GM12801 (cell line): ENCODE measurements around the gene CCNB2.

Experiments
- TF ChIP-seq, protein P1 (sequence below): IDR thresholded peaks from one replicate; pipeline ENCODE4 v1.5.1; 2011; ENCODE audit warnings: control low read depth; ENCODE audit not compliant: insufficient read length; ENCODE audit errors: extremely low read depth

Gene CCNB2

DNA sequence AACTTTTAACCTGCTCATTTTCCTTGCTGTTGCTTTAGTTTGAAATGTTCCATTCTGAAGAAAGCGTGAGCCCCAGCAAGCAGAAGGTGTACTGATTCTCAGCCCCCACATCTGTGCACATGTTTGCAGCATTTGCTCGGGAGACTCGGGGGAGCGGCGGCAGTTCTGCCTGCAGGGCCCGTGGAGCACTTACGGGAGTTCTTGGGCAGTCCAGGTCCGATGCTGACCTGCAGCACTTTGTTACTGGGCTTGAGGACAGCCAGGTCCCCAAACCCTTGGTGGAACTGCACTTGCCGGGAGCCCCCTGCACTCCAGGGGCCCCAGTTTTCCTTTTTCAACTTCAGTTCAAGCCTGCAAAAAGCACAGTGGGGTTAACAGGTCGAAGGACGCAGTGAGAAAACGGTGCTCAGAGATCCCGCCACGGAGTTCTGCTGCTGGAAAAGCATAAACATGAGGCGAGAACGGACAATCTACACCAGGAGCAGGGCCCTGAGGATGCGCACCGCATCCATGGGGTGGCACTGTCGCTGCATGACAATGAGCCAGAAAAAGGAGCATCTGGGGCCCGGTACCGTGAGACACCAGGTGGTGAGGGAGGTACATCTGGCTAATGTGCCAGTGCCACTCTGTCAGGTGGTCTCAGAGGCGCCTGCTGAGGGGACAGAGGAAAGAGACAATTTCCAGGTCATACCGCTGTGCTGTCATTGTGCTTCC, 56.1 kb downstream of the CCNB2 start:
- TF ChIP-seq, protein P1, sequence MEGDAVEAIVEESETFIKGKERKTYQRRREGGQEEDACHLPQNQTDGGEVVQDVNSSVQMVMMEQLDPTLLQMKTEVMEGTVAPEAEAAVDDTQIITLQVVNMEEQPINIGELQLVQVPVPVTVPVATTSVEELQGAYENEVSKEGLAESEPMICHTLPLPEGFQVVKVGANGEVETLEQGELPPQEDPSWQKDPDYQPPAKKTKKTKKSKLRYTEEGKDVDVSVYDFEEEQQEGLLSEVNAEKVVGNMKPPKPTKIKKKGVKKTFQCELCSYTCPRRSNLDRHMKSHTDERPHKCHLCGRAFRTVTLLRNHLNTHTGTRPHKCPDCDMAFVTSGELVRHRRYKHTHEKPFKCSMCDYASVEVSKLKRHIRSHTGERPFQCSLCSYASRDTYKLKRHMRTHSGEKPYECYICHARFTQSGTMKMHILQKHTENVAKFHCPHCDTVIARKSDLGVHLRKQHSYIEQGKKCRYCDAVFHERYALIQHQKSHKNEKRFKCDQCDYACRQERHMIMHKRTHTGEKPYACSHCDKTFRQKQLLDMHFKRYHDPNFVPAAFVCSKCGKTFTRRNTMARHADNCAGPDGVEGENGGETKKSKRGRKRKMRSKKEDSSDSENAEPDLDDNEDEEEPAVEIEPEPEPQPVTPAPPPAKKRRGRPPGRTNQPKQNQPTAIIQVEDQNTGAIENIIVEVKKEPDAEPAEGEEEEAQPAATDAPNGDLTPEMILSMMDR: no peak

DNA sequence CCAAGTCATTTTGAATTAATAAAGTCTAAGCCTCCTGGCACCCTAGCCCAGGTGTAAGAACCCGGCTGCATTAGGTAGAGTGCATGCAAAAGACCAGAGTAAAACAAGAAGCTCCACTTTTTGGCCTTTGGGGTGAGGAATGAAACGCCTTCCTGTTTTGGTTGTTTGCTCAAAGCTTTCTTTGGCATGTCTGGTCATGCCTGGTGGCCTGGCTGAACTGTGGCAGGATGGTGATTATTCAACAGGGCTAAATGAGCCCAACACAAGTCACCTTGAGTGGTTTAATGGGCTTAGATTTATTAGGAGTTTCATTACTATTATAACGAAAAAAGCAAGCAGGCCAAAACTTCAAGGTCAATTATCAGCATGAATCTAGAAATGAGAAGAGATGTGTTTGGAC, 60.8 kb downstream of the CCNB2 start:
- TF ChIP-seq, protein P1: no peak

DNA sequence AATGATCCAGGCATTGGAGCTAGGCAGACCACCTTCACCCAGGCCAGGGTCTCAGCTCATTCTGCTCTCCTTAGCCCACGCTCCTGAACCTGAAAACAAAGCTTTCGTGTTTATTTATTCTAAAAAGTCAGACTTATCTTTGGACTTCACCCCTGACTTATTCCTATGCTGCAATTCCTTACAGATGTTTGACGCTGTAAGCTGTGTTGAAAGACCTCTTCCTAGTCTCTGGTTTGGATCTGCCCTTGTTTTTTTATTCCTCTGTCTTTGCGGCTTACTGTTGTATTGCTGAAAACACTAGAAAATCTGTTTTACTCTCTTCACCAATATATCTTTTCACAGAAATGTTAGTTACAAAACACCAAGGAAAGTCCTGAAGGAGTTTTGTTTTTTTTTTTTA, 61.2 kb downstream of the CCNB2 start:
- TF ChIP-seq, protein P1: no peak

DNA sequence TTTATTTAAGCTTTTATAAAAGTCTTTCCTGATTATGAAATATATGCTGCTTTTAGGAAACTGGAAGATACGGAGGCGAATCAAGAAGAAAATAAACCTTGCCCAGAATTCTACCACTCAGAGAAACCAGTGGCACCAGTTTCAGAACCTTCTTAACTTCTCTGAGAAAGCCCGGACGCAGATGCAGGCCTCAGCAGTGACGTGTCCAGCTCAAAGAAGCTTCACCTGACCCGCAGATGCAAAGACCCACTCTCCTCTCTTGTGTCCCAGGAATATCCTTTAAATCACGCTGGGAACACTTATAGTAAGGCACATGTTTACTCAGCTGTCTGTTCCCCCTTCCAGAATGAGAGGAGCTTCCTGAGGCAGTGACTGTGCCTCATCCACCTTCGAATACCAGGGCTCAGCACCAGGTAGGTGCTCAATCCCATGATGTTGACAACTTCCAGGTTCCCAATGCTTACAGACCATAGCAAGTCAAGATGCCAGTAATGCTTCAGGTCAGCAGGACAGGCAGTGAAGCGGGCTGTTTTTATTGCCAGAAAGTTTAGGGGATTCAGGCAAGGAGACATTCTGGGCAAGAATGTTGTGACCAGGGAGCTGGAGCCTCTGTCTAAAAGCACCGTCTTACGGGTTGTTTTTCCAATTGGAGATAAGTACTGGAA, 61.8 kb downstream of the CCNB2 start:
- TF ChIP-seq, protein P1: no peak

DNA sequence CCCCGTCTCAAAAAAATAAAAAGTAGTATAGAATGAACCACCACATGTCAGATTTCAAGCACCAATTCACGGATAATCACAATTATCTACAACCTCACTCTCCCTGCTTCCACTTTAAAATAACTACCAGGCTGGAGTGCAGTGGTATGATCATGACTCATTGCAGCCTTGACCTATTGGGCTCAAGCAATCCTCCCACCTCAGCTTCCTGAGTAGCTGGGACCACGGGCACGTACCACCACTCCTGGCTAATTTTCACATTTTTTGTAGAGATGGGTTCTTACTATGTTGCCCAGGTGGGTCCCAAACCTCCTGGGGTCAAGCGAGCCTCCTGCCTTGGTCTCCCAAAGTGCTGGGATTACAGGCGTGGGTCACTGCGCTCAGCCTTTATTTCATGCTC, 63.6 kb downstream of the CCNB2 start:
- TF ChIP-seq, protein P1: no peak

DNA sequence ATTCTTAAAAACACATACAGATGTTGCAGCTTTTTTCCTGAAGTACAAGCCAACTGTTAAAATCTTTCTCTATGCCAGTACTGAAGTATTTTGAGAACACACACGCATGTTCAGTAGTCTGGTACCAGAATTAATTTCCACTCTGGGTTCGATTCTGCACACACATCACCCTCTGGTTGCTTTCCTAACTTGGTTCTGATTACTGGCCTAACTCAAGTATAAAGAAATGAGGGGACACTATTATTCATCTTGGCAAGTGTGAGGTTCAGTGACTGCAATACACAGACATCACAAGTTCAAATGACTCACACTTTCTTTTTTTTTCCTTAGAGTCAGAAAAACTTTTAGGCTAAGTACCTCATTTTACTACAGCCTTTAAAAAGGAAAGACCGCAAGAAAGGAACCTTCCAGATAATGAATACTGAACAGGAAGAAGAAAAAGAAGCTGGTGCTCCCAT, 64.3 kb downstream of the CCNB2 start:
- TF ChIP-seq, protein P1: no peak

DNA sequence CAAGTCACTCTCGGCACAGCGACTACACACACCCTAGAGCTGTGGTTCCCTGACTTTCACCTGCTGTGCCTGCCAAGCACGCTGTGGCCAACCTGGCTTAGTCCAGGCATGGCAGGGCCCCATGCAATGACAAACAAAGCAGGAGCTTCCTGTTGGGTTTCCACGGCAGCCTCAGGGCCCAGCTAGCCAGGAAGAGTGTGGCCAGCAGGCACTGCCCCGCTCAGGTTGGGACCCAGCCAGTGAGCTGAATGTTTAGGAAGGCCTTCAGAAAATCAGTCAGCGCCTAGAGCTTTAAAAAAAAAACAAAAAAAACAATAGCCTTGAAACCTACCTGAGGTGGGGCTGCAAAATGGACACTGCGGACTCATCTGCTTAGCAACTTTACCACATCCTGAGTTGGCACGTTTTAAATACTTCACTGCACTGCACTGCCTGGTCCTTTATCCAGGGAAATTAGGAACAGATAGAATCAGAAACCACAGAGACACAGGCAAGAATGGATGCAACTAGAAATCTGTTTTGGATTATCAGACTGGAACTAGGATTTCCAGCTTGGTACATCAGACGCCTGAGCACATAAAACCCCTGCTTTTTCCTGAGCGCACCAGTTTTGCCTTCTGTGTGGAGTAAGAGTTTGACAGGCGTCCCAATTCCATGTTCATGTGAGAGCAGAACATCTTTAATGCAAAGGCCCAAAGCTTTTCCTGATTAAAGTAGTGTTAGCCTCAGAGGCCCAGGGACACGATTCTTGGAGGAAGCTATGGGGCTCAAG, 65.5 kb downstream of the CCNB2 start:
- TF ChIP-seq, protein P1: no peak
